Stimulated activated CD4-positive, alpha-beta T cell treated with anti-CD3 and anti-CD28 coated beads, TNF-alpha, amount 100 ng/mL, for 48 hours (primary cell): Measurements from ENCODE around the gene SH3BP1.
"Not testable (repeated sequence)": the region's sequence is repeated elsewhere in the genome, so short reads cannot be mapped to it uniquely, and the experiment has no call there.

Source experiments
- DNase-seq, 3 donors: peaks; one replicate each; pipeline ENCODE4 v3.0.0-alpha.2; 2020; ENCODE audit warnings: low read depth in 3 of 3

The SH3BP1 gene, protein sequence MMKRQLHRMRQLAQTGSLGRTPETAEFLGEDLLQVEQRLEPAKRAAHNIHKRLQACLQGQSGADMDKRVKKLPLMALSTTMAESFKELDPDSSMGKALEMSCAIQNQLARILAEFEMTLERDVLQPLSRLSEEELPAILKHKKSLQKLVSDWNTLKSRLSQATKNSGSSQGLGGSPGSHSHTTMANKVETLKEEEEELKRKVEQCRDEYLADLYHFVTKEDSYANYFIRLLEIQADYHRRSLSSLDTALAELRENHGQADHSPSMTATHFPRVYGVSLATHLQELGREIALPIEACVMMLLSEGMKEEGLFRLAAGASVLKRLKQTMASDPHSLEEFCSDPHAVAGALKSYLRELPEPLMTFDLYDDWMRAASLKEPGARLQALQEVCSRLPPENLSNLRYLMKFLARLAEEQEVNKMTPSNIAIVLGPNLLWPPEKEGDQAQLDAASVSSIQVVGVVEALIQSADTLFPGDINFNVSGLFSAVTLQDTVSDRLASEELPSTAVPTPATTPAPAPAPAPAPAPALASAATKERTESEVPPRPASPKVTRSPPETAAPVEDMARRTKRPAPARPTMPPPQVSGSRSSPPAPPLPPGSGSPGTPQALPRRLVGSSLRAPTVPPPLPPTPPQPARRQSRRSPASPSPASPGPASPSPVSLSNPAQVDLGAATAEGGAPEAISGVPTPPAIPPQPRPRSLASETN

DNA sequence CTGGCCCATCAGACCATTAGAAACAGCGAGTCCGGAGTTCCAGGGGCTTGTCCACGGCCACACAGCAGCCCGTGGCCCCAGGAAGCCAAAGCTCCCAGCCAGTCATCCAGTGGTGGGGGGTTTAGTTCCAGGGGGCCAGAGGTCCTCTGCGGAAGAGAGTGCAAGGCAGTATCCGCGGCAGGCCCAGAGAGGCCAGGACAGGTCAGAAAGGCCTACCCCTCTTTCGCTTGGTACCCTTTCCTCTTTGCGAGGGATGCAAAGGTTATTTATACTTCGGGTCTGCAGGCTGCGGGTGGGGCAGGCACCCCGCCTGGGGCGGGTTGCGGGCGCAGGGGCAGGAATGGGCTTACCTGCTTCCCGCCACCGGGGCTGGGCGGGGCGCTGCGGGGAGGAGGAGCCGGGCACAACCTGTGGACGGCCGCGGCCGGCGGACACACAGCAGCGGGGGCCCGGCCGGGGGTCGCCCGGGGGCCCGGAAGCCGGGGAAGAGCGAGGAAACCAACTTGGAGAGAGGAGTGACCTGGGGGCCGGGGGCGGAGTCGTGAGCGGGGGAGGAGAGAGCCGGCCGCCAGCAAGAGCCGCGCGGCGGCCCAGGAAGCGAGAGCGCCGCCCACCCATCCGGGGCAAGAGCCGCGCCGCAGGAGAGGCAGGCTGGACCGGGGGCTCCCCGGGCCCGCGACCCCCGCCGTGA is at the start of gene SH3BP1:
Gene SH3BP1, plus strand, starts transcription at position 600 of the 691 bp plus-strand sequence. CDS start 119 bp downstream, outside the sequence.
- no peak for DNase-seq

DNA sequence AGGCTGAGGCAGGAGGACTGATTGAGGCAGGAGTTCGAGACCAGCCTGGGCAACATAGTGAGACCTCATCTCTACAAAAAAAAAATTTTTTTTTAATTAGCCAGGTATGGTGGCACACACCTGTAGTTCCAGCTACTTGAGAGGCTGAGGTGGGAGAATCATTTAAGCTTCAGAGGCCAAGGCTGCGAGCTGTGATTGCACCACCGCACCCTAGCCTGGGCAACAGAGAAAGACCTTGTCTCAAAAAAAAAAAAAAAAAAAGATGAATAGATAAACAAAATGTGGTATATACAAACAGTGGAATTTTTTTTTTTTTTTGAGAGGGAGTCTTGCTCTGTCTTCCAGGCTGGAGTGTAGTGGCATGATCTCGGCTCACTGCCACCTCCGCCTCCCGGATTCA is 48.4 kb upstream of the SH3BP1 start:
- not testable (repeated sequence) for DNase-seq

- DNase-seq, result no peak
These were observed 47.6 kb upstream of the SH3BP1 start for GRCh38 chr22:37591823-37592404.

DNA sequence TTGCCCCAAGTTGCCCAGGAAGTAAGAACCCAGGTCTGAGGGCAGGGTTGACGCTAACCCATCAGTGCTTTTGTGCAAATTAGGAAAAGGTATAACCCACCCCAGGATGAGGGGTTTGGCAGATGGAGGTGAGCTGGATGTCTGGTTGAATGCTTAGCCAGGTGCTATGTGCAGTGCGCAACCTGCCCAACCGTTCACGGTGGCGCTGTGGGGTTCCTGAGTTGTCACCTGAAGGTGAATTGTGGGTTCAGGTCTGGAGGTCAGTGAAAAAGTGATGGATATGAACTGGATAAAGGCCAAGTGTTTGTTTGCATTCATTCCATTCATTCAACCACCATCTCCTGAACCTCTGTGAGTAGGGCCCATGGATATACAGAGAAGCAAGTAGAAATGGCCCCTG is 45.2 kb upstream of the SH3BP1 start:
- no peak for DNase-seq

- DNase-seq, result no peak
These were observed 40.3 kb upstream of the SH3BP1 start for GRCh38 chr22:37599153-37599552.

DNA sequence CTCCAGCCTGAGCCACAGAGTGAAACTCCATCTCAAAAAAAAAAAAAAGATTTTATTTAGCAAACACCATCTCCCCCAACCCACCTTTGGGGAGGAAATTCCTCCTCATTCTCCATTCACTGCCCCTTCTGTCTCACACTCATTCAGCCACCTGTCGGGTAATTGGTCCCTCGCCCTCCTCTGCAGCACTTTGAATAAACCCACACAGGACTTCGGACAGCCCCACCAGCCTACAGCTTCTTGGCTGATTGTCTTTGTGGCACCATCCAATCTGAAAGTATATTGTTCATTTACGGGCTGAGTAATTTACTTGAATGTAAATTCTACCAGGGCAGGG is 38.3 kb upstream of the SH3BP1 start:
- no peak for DNase-seq

GRCh38 chr22:37601540-37602442 is 37.7 kb upstream of the SH3BP1 start:
- DNase-seq, result no peak

DNA sequence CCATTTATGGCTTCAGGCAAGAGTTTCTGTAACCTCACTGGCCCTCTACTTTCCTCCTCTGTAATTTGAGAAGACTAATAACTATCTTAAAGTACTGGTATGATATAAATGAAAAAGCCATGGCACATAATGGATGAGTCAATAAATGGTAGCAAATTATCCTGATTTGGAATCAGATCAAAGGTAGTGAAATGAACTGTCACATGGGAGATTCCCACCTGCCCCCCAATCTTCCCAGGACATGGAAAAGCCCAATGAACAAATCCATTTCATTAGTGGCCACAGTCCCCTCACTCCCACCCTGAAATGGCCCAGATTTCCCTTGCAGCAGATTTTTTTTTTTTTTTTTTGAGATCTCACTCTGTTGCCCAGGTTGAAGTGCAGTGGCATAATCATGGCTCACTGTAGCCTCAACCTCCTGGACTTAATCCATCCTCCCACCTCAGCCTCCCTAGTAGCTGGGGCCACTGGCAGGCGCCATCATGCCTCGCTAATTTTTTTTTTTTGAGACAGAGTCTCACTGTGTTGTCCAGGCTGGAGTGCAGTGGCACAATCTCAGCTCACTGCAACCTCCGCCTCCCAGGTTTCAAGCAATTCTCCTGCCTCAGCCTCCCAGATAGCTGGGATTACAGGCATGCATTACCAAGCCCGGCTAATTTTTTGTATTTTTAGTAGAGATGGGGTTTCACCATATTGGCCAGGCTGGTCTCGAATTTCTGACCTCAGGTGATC is 36.8 kb upstream of the SH3BP1 start:
- not testable (repeated sequence) for DNase-seq

- DNase-seq, result no peak
These were observed 35.4 kb upstream of the SH3BP1 start for GRCh38 chr22:37604074-37604473.

GRCh38 chr22:37604875-37605274 is 34.6 kb upstream of the SH3BP1 start:
- peak in 1 of 3 donors; percentile 28 for DNase-seq

- peak; percentile 79 to 90 (median 87) for DNase-seq
These were observed 32.2 kb upstream of the SH3BP1 start for GRCh38 chr22:37607010-37607934.

GRCh38 chr22:37607935-37608476 is 31.5 kb upstream of the SH3BP1 start:
- no peak for DNase-seq

GRCh38 chr22:37608477-37609239 is 30.8 kb upstream of the SH3BP1 start, which contains the start of gene GGA1:
GGA1 (plus strand) TSS chr22:37608834; CDS start chr22:37608861, 27 bp downstream.
- peak; percentile 88 to 95 (median 93) for DNase-seq

DNA sequence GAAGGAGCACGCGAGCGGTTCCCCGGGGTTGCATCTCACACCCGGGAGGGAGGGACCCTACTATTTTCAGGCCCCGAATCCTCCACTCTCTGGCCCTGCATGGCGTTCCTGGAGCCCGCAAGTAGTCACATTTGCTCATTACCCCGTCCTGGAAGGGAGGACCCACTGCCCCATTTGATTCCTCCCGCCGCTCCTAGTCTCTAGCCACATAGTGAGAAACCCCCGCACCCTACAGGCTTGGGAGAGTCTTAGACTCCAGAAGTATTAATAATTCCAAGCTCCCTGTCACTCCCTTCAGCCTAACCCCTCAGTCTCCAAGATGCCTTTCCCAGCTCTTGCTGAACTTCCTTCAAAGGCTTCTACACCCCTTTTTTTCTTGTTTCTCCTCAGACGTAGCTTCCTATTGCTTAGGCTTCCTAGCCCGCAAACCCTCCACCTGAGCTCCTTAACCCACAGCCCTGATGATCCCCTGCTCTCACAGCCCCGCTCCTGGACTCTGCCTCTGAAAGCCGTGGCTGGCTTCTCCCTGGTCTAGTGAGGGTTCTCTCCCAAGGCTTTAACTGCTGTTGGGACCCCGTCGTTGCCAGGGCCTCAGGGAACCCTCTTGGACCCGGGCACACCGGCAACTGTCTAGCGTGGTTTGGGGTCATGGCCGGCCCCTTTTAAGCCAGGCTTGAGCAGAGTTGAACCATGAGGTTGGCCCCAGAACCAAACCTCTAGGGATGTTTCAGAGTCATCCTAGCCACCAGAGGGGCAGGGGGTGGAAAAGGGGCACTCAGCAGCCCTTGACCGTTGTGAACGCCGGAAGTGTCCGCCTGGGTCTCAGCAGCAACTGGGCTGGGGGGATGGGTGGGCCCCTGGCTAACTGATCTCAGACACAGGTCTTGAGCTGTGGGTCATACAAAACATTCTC is 30.0 kb upstream of the SH3BP1 start:
- no peak for DNase-seq

- not testable (repeated sequence) for DNase-seq
These were observed 29.4 kb upstream of the SH3BP1 start for GRCh38 chr22:37610153-37610475.

DNA sequence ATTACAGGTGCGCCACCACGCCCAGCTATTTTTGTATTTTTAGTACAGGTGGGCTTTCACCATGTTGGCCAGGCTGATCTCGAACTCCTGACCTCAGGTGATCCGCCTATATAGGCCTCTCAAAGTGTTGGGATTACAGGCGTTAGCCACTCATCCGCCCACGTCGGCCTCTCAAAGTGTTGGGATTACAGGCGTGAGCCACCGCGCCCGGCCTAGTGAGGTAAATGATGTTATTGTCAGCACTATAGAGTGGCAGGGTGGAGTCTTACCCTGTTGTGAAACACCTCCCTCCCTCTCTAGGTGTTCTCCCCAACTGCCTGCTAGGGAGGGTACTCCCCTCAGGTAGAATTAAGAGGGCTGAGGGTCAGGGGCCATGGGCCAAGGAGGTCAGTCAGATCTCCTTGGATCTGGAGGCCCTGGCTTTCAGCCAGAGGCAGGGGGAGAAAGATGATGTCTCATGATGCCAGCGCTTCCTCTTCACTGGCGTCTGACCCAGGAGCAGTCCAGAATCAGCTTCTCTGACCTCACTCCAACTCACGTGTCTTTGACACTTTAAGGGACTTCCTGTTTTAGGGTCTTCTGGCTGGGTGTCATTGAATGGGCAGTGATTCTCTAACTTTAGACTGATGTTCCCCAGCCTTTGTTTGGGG is 28.9 kb upstream of the SH3BP1 start:
- no peak for DNase-seq

GRCh38 chr22:37611207-37611606 is 28.3 kb upstream of the SH3BP1 start:
- DNase-seq, result no peak
